Memory B cell (primary cell): ENCODE measurements around the gene LDB3.

Experiments used
- ATAC-seq: fragments of 150-1000 bp; cut with Tn5 transposase; 2 replicates; pipeline ENCODE4 v1.10.0; 2021; ENCODE audit warnings: low read depth, mild to moderate bottlenecking, moderate library complexity
- DNase-seq, 2 donors: peaks; one replicate each; pipeline ENCODE4 v3.0.0; 2022; ENCODE audit warnings: low spot score in 2 of 2
- H3K27ac Mint-ChIP-seq: one replicate; pipeline ENCODE4 v1.8.0; 2022; ENCODE audit warnings: mild to moderate bottlenecking, moderate library complexity, mixed read lengths
- H3K27me3 Mint-ChIP-seq: one replicate; pipeline ENCODE4 v1.8.0; 2022; ENCODE audit warnings: mixed read lengths
- H3K36me3 Mint-ChIP-seq: one replicate; pipeline ENCODE4 v1.8.0; 2022; ENCODE audit warnings: mild to moderate bottlenecking, mixed read lengths
- H3K4me1 Mint-ChIP-seq: one replicate; pipeline ENCODE4 v1.8.0; 2022; ENCODE audit warnings: mixed read lengths
- H3K4me3 Mint-ChIP-seq: one replicate; pipeline ENCODE4 v1.8.0; 2022; ENCODE audit warnings: mild to moderate bottlenecking, moderate library complexity, mixed read lengths
- H3K9me3 Mint-ChIP-seq: one replicate; pipeline ENCODE4 v1.8.0; 2022; ENCODE audit warnings: mixed read lengths

The LDB3 gene

DNA sequence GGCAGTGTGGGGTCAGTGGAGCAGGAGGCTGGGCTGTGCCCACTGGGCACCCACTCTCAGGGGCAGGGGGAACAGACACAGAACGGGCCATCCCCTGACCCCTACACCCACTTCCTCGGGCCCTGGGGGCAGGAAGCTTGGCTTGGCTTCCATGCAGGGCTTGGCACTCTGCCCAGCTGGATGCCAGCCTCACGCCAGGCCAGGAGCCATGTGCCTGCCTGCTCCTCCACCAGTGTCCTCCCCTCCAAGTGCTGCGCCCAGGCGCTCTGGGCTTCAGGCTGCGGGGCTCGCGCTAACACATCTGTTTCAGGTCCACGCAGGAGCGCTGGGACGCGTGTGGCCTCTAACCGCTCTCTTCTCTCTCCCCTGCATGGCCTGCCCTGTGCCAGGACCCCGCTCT lies 12.7 kb downstream of the LDB3 start:
- H3K4me1 Mint-ChIP-seq, result peaks cover 9% of the 10 kb centered on the region
- H3K36me3 Mint-ChIP-seq, result no peaks in the 10 kb centered on the region
- H3K9me3 Mint-ChIP-seq, result no peaks in the 10 kb centered on the region
- H3K27ac Mint-ChIP-seq, result no peak overlapping the region
- no peak for DNase-seq
- no peak overlapping the region for H3K4me3 Mint-ChIP-seq
- peaks cover 12% of the 10 kb centered on the region for H3K27me3 Mint-ChIP-seq
- no peak for ATAC-seq

DNA sequence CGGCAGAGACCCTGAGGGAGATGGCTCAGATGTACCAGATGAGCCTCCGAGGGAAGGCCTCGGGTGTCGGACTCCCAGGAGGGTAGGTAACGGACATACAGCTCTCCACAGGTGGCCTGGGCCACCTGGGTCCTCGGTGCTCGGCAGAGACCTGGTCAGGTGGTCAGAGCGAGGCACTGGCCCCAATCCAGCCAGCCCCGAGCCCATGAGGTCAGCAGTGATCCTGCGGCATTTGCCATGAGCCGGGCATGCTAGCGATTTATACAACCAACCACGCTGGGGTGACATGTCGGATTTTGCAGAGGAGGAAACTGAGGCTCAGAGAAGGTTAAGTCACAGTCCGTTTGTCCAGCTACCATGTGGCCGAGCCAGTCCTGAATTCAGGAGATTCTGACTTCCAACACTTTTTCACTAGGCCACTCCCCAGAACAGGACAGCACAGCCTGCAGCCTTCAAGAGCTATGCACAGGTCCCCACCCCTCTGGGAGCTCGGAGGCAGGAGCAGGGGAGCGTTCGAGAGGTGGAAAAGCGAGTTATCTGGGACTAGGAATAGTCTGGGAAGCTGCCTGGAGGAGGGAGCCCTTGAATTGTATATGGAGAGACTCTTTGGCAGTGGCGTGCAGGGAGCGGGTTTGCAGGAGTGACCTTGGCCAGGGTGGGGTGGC lies 13.5 kb downstream of the LDB3 start:
- Mint-ChIP-seq H3K4me3 (no peak overlapping the region), H3K9me3 (no peaks in the 10 kb centered on the region)
- ATAC-seq, result no peak

DNA sequence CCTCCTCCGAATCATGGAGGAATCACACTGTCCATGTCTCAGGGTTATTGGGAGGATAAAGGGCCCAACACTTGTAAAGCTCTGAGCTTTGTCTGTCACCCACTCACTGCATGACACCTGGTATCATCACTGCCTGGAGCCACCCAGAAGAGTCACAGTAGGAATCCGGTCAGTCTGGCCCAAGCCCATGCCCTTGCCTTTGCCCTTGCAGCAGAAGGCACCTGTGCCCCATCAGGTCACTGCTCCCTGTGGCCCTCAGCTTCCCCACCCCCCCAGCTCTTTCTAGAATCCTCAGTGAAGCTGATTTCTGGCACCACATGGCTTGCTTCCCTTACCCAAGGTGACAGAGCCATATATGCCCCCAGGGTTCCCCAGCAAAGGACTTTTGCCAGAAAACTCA lies 14.4 kb downstream of the LDB3 start:
- Mint-ChIP-seq H3K9me3 (no peaks in the 10 kb centered on the region), H3K4me1 (peaks cover 9% of the 10 kb centered on the region)

More for the DNA sequence above, 13.5 kb downstream of the LDB3 start:
- Mint-ChIP-seq H3K4me1 (peaks cover 9% of the 10 kb centered on the region), H3K27ac (no peak overlapping the region), H3K36me3 (no peaks in the 10 kb centered on the region), H3K27me3 (peaks cover 12% of the 10 kb centered on the region)
- no peak for DNase-seq

DNA sequence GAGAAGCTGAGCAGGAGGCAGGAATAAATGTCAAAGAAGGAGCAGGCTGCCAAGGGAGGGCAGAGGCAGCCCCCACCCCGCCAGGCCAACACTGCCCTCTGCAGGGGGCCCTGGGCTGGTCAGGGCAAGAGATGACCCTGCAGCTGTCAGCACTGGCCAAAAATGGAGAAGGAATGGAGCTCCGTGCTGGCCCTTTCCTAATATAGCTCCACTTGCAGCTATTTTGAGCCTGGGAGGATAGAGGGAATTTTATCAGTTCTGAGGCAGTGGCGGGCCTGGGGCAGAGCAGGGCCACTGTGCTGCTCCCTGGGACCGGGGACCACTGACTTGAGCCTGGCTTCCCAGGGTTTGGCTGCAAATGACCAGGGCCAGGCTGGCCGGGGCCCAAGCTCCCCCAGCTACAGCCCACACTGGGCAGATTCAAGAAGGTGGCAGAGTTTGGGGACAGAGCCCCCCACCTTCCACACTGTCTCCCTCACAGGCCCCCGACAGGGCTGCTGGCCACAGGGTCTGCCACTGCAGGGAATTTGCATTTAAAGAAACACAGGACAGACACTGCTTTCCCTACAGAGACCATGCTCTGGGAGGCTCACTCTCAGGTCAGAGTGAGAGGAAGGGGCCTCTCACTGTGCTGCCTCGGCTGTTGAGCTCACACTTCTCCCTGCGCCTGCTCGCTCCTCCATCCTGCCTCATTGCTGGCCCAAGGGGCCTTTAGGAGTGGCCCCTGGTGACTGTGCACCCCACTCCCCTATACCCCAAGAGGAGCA lies 16.2 kb downstream of the LDB3 start:
- Mint-ChIP-seq H3K27ac (no peak overlapping the region), H3K36me3 (no peaks in the 10 kb centered on the region), H3K9me3 (no peaks in the 10 kb centered on the region), H3K4me1 (peaks cover 12% of the 10 kb centered on the region), H3K27me3 (peaks cover 7% of the 10 kb centered on the region), H3K4me3 (no peak overlapping the region)
- ATAC-seq (no peak), DNase-seq (no peak)

More for the DNA sequence above, 14.4 kb downstream of the LDB3 start:
- DNase-seq (no peak), ATAC-seq (no peak)
- H3K36me3 Mint-ChIP-seq, result no peaks in the 10 kb centered on the region
- H3K4me3 Mint-ChIP-seq, result no peak overlapping the region
- no peak overlapping the region for H3K27ac Mint-ChIP-seq
- peaks cover 12% of the 10 kb centered on the region for H3K27me3 Mint-ChIP-seq

DNA sequence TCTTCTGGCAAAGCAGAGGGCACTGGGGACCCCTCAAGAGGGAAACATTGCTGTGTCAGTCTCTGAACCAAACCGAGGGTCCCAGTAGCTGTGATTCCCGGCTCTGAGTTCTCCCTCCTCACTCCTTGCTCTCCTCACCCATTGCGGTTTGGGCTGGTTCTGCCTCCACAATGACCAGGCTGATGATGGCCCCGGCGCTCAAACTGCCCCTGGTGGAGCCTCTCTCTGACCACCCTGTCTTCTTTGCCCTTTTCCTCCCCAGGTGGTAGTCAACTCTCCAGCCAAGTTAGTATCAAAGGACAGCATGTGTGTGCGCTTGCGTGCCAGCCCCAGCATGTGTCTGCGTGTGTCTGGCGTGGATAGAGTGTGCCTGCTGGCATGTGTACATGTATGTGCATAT lies 17.1 kb downstream of the LDB3 start:
- H3K4me3 Mint-ChIP-seq, result no peak overlapping the region
- ATAC-seq, result no peak

DNA sequence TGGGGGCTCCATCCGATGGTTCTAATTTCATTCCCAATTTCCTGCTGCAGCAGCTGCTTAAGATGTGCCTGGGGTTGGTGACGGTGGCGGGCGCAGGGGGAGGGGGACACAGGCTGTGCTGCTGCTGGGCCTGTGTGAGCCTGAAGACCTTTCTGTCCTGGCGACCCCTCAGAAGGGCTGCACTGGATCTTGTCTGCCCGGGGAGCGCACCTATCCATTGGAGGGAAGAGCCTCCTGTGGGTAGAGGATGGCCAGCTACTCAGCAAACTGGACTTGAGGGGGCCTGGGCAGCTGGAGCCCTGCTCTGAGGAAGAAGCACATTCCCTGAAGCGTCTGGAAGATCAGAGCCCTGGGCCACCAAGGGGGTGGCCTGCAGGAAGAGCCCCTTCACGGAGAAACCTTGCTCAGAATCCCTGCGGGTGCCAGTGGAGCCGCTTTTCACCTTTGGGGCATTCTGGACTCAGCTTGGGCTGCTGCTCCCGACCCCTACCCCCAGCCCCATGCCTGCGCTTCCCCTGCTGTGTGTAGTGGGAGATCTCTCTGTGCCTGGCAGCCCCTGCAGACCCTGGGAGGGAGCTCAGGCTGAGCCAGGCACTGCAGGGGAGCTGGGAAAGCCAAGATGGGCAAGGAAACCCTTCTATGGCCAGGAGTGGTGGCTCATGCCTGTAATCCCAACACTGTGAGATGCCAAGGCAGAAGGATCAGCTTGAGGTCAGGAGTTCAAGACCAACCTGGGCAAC lies 17.8 kb downstream of the LDB3 start:
- ATAC-seq, result no peak
- no peak for DNase-seq
- Mint-ChIP-seq H3K36me3 (no peaks in the 10 kb centered on the region), H3K9me3 (no peaks in the 10 kb centered on the region), H3K4me1 (peaks cover 12% of the 10 kb centered on the region), H3K27ac (no peak overlapping the region), H3K27me3 (peaks cover 7% of the 10 kb centered on the region), H3K4me3 (no peak overlapping the region)

More for the DNA sequence above, 17.1 kb downstream of the LDB3 start:
- DNase-seq, result no peak
- Mint-ChIP-seq H3K9me3 (no peaks in the 10 kb centered on the region), H3K27ac (no peak overlapping the region), H3K27me3 (peaks cover 7% of the 10 kb centered on the region), H3K36me3 (no peaks in the 10 kb centered on the region), H3K4me1 (peaks cover 12% of the 10 kb centered on the region)

DNA sequence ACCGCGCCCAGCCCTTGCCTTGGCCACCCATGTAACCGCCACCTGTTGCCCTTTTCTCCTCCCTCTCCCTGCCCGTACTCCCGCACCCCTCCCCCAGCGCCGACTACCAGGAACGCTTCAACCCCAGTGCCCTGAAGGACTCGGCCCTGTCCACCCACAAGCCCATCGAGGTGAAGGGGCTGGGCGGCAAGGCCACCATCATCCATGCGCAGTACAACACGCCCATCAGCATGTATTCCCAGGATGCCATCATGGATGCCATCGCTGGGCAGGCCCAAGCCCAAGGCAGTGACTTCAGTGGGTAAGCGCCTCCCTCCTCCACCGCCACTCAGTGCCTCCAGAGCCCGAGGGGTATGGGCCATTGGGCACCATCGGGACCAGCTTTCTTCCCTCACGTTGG lies 18.7 kb downstream of the LDB3 start:
- Mint-ChIP-seq H3K9me3 (no peaks in the 10 kb centered on the region), H3K36me3 (no peaks in the 10 kb centered on the region), H3K27me3 (peaks cover 6% of the 10 kb centered on the region), H3K27ac (no peak overlapping the region), H3K4me1 (peaks cover 12% of the 10 kb centered on the region), H3K4me3 (no peak overlapping the region)
- DNase-seq, result no peak
- no peak for ATAC-seq

DNA sequence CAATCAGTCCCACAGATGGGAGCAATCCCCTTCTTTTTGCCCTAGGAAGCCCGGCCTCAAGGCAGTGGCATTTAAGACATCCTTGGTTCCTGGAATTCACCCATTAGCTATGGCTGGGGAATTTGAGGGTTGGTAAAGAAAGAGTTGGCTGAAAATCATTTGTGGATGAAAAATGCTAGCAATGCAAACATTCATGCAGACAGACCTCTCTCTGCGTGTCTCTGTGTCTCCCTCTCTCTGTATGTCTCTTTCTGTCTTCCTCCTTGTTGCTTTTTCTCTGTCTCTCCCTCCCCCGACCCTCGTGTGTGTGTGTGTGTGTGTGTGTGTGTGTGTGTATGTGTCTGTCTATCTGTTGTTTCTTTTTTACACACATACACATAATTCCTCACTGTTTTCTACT lies 19.4 kb downstream of the LDB3 start:
- Mint-ChIP-seq H3K27ac (no peak overlapping the region), H3K27me3 (peaks cover 6% of the 10 kb centered on the region), H3K36me3 (no peaks in the 10 kb centered on the region), H3K9me3 (no peaks in the 10 kb centered on the region), H3K4me1 (peaks cover 12% of the 10 kb centered on the region), H3K4me3 (no peak overlapping the region)
- DNase-seq (no peak), ATAC-seq (no peak)

DNA sequence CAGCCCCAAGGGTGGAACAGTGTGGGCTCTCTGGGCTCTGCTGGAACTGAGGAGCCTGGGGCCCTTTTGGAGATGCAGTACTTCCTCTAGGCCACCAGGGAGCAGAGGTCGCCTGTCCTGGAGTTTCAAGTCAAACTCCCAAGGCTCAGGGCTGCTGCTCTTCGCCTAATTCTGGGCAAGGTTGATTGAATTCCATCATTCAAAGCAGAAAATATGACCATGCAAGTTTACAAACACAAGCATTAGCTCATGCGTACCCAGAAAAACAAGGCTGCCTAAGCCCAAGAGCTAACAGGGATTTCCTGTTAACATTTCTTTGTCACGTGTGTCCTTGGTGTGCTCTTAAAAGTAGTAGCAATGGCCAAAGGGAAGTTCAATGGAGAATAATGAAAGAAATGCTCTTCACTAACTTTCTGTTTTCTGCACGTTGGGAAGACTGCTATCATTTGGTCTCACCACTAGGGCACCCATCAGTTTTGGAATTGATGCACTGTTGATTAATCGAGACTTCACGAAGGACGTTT lies 20.1 kb downstream of the LDB3 start:
- H3K27ac Mint-ChIP-seq, result no peak overlapping the region
- H3K36me3 Mint-ChIP-seq, result no peaks in the 10 kb centered on the region
- H3K4me1 Mint-ChIP-seq, result peaks cover 12% of the 10 kb centered on the region
- DNase-seq (peak; percentile 40 to 42), ATAC-seq (peak; percentile 88)
- H3K4me3 Mint-ChIP-seq, result peak overlapping the region; percentile 27
- H3K27me3 Mint-ChIP-seq, result peaks cover 6% of the 10 kb centered on the region
- H3K9me3 Mint-ChIP-seq, result no peaks in the 10 kb centered on the region

DNA sequence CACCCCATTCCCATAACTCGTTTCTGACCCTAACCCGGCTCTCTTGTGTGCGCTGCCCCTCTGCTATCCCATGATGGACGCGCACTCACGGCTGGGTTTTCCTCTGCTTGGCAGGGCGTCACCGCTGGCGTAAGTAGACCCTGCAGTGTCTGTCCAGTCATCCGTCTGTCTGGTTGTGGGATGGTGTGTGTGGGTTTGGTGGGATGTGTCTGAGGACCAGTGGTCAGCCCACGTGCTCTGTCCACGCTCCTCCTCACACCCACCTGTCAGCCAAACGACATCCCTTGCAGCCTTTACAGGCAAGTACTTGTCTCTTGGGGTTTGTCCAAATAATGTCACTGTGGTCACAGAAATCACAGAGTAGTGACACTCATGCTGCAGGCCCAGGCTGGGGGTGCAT lies 20.8 kb downstream of the LDB3 start:
- Mint-ChIP-seq H3K27me3 (peaks cover 4% of the 10 kb centered on the region), H3K36me3 (no peaks in the 10 kb centered on the region), H3K4me3 (peak overlapping the region; percentile 2), H3K27ac (no peak overlapping the region), H3K9me3 (no peaks in the 10 kb centered on the region), H3K4me1 (peaks cover 16% of the 10 kb centered on the region)
- DNase-seq (no peak), ATAC-seq (no peak)

DNA sequence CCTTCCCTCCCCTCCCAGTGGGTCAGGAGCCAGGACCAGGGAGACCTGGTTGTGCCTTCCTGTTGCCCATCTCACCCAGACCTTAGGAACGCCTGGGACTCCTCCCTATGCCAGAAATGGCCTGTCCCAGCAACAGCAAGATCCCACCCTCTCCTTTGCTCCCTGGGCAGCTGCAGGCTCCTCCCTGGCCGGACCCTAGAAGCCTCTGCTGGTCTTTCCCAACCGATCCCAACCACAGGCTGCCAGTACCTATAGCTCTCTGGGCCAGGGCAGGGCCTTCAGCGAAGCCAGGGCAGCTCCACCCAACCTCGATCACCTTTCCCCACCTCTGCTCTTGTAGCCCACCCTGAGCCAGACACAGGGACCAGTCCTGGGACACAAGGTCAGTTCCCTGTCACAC lies 21.9 kb downstream of the LDB3 start:
- Mint-ChIP-seq H3K9me3 (no peaks in the 10 kb centered on the region), H3K4me1 (peaks cover 16% of the 10 kb centered on the region), H3K36me3 (no peaks in the 10 kb centered on the region), H3K4me3 (no peak overlapping the region), H3K27ac (no peak overlapping the region), H3K27me3 (peaks cover 4% of the 10 kb centered on the region)
- ATAC-seq (no peak), DNase-seq (no peak)

DNA sequence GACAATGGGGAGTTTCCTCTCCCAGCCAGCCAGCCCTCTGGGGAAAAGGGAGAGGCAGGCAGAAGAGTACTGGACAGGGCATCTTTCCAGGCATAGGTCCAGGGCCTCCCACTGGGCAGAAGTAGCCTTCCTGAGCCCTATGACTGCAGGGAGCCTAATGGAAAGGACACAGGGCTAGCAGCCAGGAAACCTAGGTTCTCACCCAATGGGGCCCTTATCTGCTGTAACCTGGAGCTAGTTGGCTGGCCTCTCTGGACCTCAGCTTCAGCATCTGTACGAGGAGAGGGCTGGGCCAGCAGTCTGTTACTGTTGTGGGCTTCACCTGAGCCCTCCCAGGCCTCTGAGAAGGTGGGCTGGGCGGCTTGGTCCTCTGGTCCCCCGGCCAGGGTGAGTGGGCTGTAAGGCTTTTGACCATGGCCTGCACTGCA lies 22.4 kb downstream of the LDB3 start:
- Mint-ChIP-seq H3K36me3 (no peaks in the 10 kb centered on the region), H3K27me3 (peaks cover 1% of the 10 kb centered on the region), H3K27ac (no peak overlapping the region), H3K4me1 (peaks cover 14% of the 10 kb centered on the region), H3K4me3 (no peak overlapping the region), H3K9me3 (no peaks in the 10 kb centered on the region)
- DNase-seq (no peak), ATAC-seq (no peak)

DNA sequence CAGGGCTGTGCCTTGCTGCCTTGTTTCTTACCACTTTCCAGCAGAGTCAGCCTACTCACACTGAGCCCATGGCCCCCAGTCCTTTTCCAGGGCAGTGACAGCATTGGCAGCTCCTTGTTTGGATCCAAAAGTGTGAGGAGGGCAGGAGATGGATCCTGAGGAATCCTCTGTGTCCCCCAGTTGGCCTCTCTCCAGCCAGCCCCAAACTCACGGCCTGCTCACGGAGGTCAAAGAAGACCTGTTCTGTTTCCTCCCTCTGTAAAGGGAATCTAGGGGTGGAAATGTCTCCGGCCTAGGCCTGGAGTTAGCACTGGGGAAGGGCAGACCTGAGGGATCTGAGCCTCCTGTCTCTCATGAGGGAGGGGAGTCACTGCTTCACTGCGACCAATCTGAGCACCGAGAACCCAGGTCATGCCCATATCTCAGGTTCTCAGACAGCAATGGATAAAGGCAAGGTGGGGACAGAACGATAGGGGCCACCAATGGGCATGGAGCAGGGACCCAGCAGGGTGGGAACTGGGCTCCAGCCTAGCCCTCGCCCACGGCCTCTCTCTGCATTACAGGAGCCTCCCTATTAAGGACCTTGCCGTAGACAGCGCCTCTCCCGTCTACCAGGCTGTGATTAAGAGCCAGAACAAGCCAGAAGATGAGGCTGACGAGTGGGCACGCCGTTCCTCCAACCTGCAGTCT lies 23.2 kb downstream of the LDB3 start:
- no peak for DNase-seq
- H3K4me1 Mint-ChIP-seq, result peaks cover 14% of the 10 kb centered on the region
- peaks cover 1% of the 10 kb centered on the region for H3K27me3 Mint-ChIP-seq
- no peaks in the 10 kb centered on the region for H3K36me3 Mint-ChIP-seq
- H3K9me3 Mint-ChIP-seq, result no peaks in the 10 kb centered on the region
- ATAC-seq, result no peak
- H3K4me3 Mint-ChIP-seq, result no peak overlapping the region
- no peak overlapping the region for H3K27ac Mint-ChIP-seq
